AG20443 (cell line): ENCODE data around the gene MED13L.
"Not testable (repeated sequence)": the region's sequence is repeated elsewhere in the genome, so short reads cannot be mapped to it uniquely, and the experiment has no call there.

Experiments
- DNase-seq: peaks from one replicate; pipeline ENCODE4 v3.0.0; 2012; ENCODE audit warnings: low spot score, mixed read lengths

The MED13L gene

DNA sequence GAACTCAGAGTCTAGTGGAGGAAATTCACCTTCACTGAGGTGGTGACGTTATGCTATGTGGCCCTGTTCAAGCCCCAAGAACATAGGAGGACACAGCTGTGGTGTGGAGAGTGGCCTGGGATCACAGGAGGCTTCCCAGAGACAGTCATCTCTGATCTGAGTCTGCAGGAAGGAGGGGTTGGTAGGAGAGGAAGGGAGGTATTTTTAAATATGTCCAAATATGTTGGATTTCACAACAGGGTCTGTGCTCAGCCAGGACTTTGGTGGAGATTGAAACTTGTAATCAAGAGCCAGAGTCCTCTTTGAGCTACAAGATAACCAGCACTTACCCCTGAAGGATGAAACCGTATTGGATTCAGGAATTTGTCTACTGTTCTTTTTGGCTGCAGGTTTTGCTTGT, 26.4 kb upstream of the MED13L start:
- DNase-seq: peak; percentile 82

GRCh38 chr12:116303066-116303465, 25.6 kb upstream of the MED13L start:
- no peak for DNase-seq

GRCh38 chr12:116302166-116303058, 24.9 kb upstream of the MED13L start:
- DNase-seq: no peak

- no peak for DNase-seq
Measured at GRCh38 chr12:116301621-116302020, 24.1 kb upstream of the MED13L start.

GRCh38 chr12:116299665-116300328, 22.3 kb upstream of the MED13L start:
- DNase-seq: no peak

DNA sequence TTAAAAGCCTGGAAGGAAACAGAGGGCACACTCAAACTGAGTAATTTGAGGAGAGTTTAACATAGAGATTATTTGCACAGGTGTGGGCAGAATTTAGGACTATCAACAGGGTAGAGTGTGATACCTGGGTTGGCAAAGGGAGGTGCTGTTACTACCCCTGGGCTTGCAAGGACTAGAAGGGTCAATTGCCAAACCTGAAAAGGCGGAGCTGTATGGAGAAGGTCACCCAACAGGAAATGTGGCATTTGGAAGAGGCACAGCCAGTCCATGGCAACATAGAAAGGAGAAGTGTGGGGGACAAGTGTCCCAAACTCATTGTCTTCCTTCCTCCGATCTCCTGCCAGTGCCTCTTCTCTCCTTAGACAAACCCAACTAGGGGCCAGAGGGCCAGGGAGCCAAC, 21.6 kb upstream of the MED13L start:
- DNase-seq: no peak

DNA sequence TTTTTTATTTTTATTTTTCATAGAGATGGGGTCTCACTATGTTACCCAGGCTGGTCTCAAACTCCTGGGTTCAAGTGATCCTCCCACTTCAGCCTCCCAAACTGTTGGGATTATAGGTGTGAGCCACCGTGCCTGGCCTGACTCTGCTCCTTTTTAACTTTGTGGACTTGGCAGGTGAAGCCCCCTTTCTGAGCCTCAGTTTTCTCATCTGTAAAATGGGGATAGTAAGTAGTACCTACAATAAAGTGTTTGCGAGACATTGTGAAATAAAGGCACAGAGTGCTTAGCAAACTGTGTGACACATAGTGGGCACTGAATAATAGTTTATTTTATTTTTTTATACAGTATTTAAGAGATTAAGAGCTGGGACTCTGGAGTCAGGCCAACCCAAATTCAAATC, 21.1 kb upstream of the MED13L start:
- DNase-seq: no peak

- no peak for DNase-seq
Measured at GRCh38 chr12:116297224-116297834, 19.8 kb upstream of the MED13L start.

GRCh38 chr12:116295327-116296263, 18.1 kb upstream of the MED13L start:
- DNase-seq: peak; percentile 25

- DNase-seq: no peak
Measured at GRCh38 chr12:116294454-116295165, 17.1 kb upstream of the MED13L start.

GRCh38 chr12:116293687-116294453, 16.4 kb upstream of the MED13L start:
- DNase-seq: no peak

GRCh38 chr12:116291218-116291617, 13.7 kb upstream of the MED13L start:
- DNase-seq: no peak

DNA sequence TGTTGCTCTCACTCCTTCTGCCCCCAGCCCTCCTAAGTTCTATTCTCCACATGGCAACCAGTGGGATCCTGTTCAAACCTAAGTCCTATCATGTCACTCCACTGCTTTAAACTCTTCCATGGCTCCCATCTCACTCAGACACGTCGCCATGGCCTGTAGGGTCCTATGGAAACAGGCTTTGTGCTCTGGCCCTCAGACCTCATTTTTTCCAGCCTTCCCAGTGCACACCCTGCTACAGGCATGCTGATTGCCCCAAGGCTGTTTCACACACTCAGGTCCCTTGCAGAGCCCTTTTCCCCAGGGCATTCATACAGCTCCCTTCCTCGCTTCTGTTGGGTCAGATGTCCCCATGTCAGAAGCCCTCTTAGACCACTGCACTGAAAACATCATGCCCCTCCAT, 11.2 kb upstream of the MED13L start:
- DNase-seq: no peak

GRCh38 chr12:116287842-116288301, 10.4 kb upstream of the MED13L start:
- no peak for DNase-seq

DNA sequence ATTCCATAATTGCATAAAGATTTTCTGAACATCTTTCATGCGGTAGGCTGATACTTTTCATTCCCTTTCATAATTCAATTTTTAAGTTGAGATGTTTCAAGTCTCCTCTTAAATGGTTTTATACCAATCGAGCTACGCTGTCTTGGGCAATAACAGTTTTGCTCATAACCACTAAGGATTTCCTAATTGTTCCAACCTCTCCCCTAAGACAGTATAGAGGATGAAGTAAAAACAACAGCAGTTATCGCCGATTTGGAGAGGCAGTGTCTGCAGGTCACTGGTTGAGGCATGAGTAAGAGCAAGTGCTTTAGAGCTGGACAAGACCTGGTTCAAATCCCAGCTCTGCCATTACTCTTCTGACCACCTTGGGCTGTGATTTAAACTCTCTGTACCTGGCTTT, 6.9 kb upstream of the MED13L start:
- no peak for DNase-seq

GRCh38 chr12:116283881-116284280, 6.4 kb upstream of the MED13L start:
- DNase-seq: not testable (repeated sequence)

DNA sequence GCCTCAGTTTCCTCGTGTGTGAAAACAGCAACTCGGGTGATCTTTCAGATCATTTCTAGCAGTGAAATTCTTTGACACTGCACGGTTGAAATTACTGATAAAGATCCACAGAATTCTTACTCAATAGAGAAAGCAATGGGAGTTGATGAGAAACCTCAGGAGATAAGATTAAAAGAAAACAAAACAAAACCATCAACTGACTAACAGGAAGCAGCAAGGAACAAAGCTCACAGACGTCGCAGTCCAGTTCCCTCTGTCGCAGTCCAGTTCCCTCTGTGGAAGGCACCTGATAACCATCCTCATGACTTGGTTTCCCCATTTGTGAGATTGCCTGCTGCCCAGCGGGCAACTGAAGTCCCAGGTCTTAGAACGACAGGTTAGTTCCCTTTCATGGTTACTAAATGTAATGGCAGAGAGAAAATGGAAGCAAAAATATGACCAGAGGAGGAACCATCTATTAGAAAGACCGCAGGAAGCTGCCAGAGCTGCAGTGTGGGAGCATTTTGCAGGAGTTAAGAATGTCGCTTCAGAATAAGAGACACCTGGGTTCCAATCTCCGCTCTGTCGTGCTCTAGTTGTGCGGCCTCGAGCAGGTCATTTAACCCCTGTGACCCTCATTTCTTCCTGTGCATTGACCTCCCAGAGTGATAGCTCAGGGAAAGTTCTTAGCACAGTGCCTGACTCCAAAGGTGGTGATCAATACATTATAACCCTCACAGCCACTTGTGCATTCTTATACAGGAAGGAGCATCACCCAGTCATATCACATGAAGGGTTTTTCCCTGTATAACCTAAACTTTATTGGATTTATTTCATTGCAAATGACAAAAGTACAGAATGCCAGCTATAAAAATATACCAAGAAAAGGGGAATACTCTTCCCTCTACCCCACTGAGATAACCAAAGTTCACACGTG, 5.1 kb upstream of the MED13L start:
- no peak for DNase-seq

GRCh38 chr12:116280595-116281290, 3.2 kb upstream of the MED13L start:
- no peak for DNase-seq

DNA sequence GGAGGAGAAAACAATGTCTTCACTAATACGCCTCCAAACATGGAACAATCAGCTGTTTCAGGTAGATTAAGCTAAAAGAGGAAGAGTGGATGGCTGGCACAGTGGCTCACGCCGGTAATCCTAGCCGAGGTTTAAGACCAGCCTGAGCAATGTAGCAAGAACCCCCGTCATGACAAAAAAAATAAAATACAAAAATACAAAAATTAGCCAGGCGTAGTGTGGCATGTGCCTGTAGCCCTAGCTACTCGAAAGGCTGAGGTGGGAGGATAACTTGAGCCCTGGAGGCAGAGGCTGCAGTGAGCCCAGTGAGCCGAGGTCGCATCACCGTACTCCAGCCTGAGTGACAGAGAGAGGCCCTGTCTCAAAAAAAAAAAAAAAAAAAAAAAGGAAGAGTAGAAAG, 1.2 kb upstream of the MED13L start:
- no peak for DNase-seq
